SK-N-SH (cell line): Measurements from ENCODE around the gene MARCHF11. TPM values are rescaled to one million over a fixed set of nuclear protein-coding genes. Genes with fewer than 3 reads are reported as not detected.

Source experiments
- CTCF ChIA-PET: fragments of 300-600, 350-600 bp; formaldehyde crosslinking; extraction: SDS; loops from one replicate; lab custom pipeline; 2021; lab: Yijun Ruan, JAX
- POLR2A ChIA-PET: fragments of 350-600 bp; sonication (Branson Sonifier 250); formaldehyde crosslinking; extraction: SDS; loops from one replicate; lab custom pipeline; 2020; ENCODE audit warnings: antibody characterized with exemption, inconsistent platforms; lab: Yijun Ruan, JAX
- DNase-seq: peaks from one replicate; pipeline ENCODE4 v3.0.0; 2012
- H2AFZ ChIP-seq: fragments of 200-600 bp; sonication (generic); 2 replicates; pipeline ENCODE4 v1.8.1; 2016; ENCODE audit warnings: antibody characterized with exemption, mild to moderate bottlenecking, low read depth
- H3F3A ChIP-seq: fragments of 200-600 bp; sonication (generic); replicated peaks from 2 replicates; pipeline ENCODE3; 2016; ENCODE audit warnings: antibody characterized with exemption, mild to moderate bottlenecking; ENCODE audit not compliant: insufficient read depth
- H3K27ac ChIP-seq, 2 experiments: fragments of 200-500 bp in 1 of 2; fragments of 200-600 bp in 1 of 2; sonication (Bioruptor generic) in 1 of 2; sonication (generic), shearing (Covaris generic) in 1 of 2; 2 replicates each; pipeline versions ENCODE4 v1.5.1 to v1.6.1; 2014 to 2016; ENCODE audit warnings: low read depth in 2 of 2, inconsistent platforms in 1 of 2, low read length in 1 of 2, mild to moderate bottlenecking in 1 of 2, mixed read lengths in 1 of 2
- H3K27me3 ChIP-seq: fragments of 200-600 bp; sonication (generic), shearing (Covaris generic); 2 replicates; pipeline ENCODE4 v1.6.1; 2016; ENCODE audit warnings: mixed run types; ENCODE audit not compliant: insufficient read depth
- H3K36me3 ChIP-seq, 2 experiments: fragments of 200-500 bp in 1 of 2; fragments of 200-600 bp in 1 of 2; sonication (Bioruptor generic) in 1 of 2; sonication (generic) in 1 of 2; replicated peaks in 1 of 2; 2 replicates each; pipeline versions ENCODE3 to v1.5.1; 2014 to 2016; ENCODE audit warnings: low read length in 1 of 2, mild to moderate bottlenecking in 1 of 2; ENCODE audit not compliant: insufficient read depth in 2 of 2, control insufficient read depth in 1 of 2
- H3K4me1 ChIP-seq, 2 experiments: fragments of 200-500 bp in 1 of 2; fragments of 200-600 bp in 1 of 2; sonication (Bioruptor generic) in 1 of 2; sonication (generic), shearing (Covaris generic) in 1 of 2; 2 replicates each; pipeline versions ENCODE4 v1.5.1 to v1.6.1; 2014 to 2016; ENCODE audit warnings: low read depth in 1 of 2, low read length in 1 of 2, mixed run types in 1 of 2; ENCODE audit not compliant: insufficient read depth in 2 of 2, control insufficient read depth in 1 of 2
- H3K4me2 ChIP-seq: fragments of 200-600 bp; sonication (generic), shearing (Covaris generic); 2 replicates; pipeline ENCODE4 v1.6.1; 2017; ENCODE audit warnings: mixed run types
- H3K4me3 ChIP-seq, 2 experiments: fragments of 200-500 bp in 1 of 2; fragments of 200-600 bp in 1 of 2; sonication (Bioruptor generic) in 1 of 2; sonication (generic), shearing (Covaris generic) in 1 of 2; 2 replicates each; pipeline versions ENCODE4 v1.5.1 to v1.8.1; 2014 to 2016; ENCODE audit warnings: low read depth in 2 of 2, inconsistent platforms in 1 of 2, low read length in 1 of 2, mild to moderate bottlenecking in 1 of 2, mixed read lengths in 1 of 2, moderate library complexity in 1 of 2
- H3K79me2 ChIP-seq: fragments of 200-600 bp; sonication (generic); 2 replicates; pipeline ENCODE4 v1.8.1; 2017; ENCODE audit warnings: mild to moderate bottlenecking; ENCODE audit not compliant: insufficient read depth
- H3K9ac ChIP-seq: fragments of 200-600 bp; sonication (generic); 2 replicates; pipeline ENCODE4 v1.6.1; 2017; ENCODE audit warnings: mixed run types
- H3K9me2 ChIP-seq: fragments of 200-600 bp; sonication (generic); 2 replicates; pipeline ENCODE4 v1.6.1; 2017; ENCODE audit warnings: mixed run types
- H3K9me3 ChIP-seq: fragments of 200-600 bp; sonication (generic); 2 replicates; pipeline ENCODE4 v1.6.1; 2017; ENCODE audit warnings: mixed run types, mild to moderate bottlenecking, moderate library complexity
- H4K20me1 ChIP-seq: fragments of 200-600 bp; sonication (generic); 2 replicates; pipeline ENCODE4 v1.6.1; 2017; ENCODE audit warnings: mild to moderate bottlenecking, mixed run types; ENCODE audit not compliant: insufficient read depth
- FOSL2 ChIP-seq: IDR thresholded peaks from 2 replicates; pipeline ENCODE4 v1.4.0; 2012; ENCODE audit warnings: low read depth, mild to moderate bottlenecking, moderate library complexity, borderline replicate concordance
- GABPA ChIP-seq: IDR thresholded peaks from 2 replicates; pipeline ENCODE4 v1.4.0; 2012; ENCODE audit warnings: low read depth, mild to moderate bottlenecking
- IRF3 ChIP-seq: fragments of 150-350 bp; IDR thresholded peaks from 2 replicates; pipeline ENCODE4 v1.6.1; 2016; ENCODE audit warnings: mild to moderate bottlenecking, low read depth, low read length
- MAX ChIP-seq: IDR thresholded peaks from 2 replicates; pipeline ENCODE4 v1.4.0; 2012; ENCODE audit warnings: low read depth
- NFIC ChIP-seq: IDR thresholded peaks from 2 replicates; pipeline ENCODE4 v1.4.0; 2012; ENCODE audit warnings: borderline replicate concordance
- RCOR1 ChIP-seq: fragments of 150-350 bp; IDR thresholded peaks from 2 replicates; pipeline ENCODE4 v1.6.1; 2017; ENCODE audit warnings: antibody characterized with exemption, low read length
- REST ChIP-seq: IDR thresholded peaks from 2 replicates; pipeline ENCODE4 v1.6.1; 2012; ENCODE audit warnings: mild to moderate bottlenecking, low read depth, low read length, moderate library complexity
- RFX5 ChIP-seq: IDR thresholded peaks from 2 replicates; pipeline ENCODE4 v1.6.1; 2012; ENCODE audit warnings: mild to moderate bottlenecking, improper control_type of control experiment, low read length
- SIN3A ChIP-seq: IDR thresholded peaks from 2 replicates; pipeline ENCODE4 v1.6.1; 2012; ENCODE audit warnings: low read depth, mild to moderate bottlenecking, low read length, moderate library complexity, borderline replicate concordance
- USF2 ChIP-seq: fragments of 150-350 bp; IDR thresholded peaks from 2 replicates; pipeline ENCODE4 v1.6.1; 2017; ENCODE audit warnings: antibody characterized with exemption, low read length, low read depth, borderline replicate concordance
- ZBTB33 ChIP-seq: IDR thresholded peaks from 2 replicates; pipeline ENCODE4 v1.4.0; 2012; ENCODE audit warnings: low read depth, borderline replicate concordance
- WGBS: methylation state at CpG from one replicate; pipeline ENCODE4 v1.1.6; 2017; ENCODE audit warnings: low lambda C conversion rate; 5-methylcytosine and 5-hydroxymethylcytosine counted together
- polyA plus RNA-seq, 3 experiments: library from polyadenylated mRNA; depleted of rRNA; stranded (reverse); fragments of >200 nt; gene quantifications; 2 replicates each; pipeline ENCODE4 v1.2.3, GENCODE V29; 2012

MARCHF11 gene
- polyA plus RNA-seq, 1 of the 3 experiments (the other 2 are of a cell fraction), result 1.7 TPM

- TF ChIP-seq ZBTB33 (no peak), FOSL2 (no peak)
Measured at GRCh38 chr5:16144416-16144815, 35.2 kb downstream of the MARCHF11 start (continued).

- H3K9ac ChIP-seq, result no peak overlapping the region
- H3K79me2 ChIP-seq, result no peaks in the 10 kb centered on the region
- H4K20me1 ChIP-seq, result no peaks in the 10 kb centered on the region
- H3F3A ChIP-seq, result no peaks in the 10 kb centered on the region
- H3K27ac ChIP-seq, result peak overlapping the region in 1 of 2 experiments; percentile 69; a peak in 2 of 4 replicates
- TF ChIP-seq NFIC (no peak), GABPA (no peak), RCOR1 (no peak), REST (no peak), USF2 (no peak), MAX (no peak), RFX5 (no peak), SIN3A (no peak), IRF3 (no peak)
- H3K9me2 ChIP-seq, result no peaks in the 10 kb centered on the region
- H3K27me3 ChIP-seq, result no peaks in the 10 kb centered on the region
- H3K36me3 ChIP-seq, result peaks cover 0 to 2% of the 10 kb centered on the region in 2 experiments
- peaks cover 0 to 19% of the 10 kb centered on the region in 2 experiments; a peak in 2 of 4 replicates for H3K4me1 ChIP-seq
- 10% methylated on average over 5 of the region's 5 CpGs for WGBS
- ChIA-PET POLR2A (no interaction called here), CTCF (interaction anchor here (1.0 to 1.3 kb wide), 3 partner anchors 17 to 314 kb away, joined by 3 to 4 read pairs (median 4); no protein-coding TSS in a partner anchor)
- no peak for DNase-seq
- H3K4me3 ChIP-seq, result no peak overlapping the region
- no peaks in the 10 kb centered on the region for H3K9me3 ChIP-seq
- H2AFZ ChIP-seq, result no peak overlapping the region
- H3K4me2 ChIP-seq, result no peak overlapping the region
Measured at GRCh38 chr5:16143361-16144049, 36.1 kb downstream of the MARCHF11 start.
